H1 (cell line): ENCODE data around the gene SYNRG. TPM values are rescaled to one million over a fixed set of nuclear protein-coding genes. Genes with fewer than 3 reads are reported as not detected.

Experiments
- CTCF ChIA-PET: fragments of 300-600 bp; sonication (Branson Sonifier 250); formaldehyde crosslinking; loops from one replicate; lab custom pipeline; 2021; ENCODE audit not compliant: partially characterized antibody; lab: Charles Lee
- POLR2A ChIA-PET: fragments of 300-600 bp; sonication (Branson Sonifier 250); formaldehyde crosslinking; loops from one replicate; lab custom pipeline; 2021; ENCODE audit warnings: inconsistent platforms; ENCODE audit not compliant: partially characterized antibody; lab: Charles Lee
- DNase-seq, 2 experiments: peaks; one replicate each; pipeline versions ENCODE4 v3.0.0 to v3.0.0-alpha.2; 2010 to 2022; ENCODE audit warnings: low spot score in 2 of 2, low read depth in 1 of 2, mixed read lengths in 1 of 2
- FAIRE-seq: peaks from 2 replicates; lab custom pipeline; 2011; peaks lifted over from hg19 to GRCh38; lab: Jason Lieb, UNC
- H2AFZ ChIP-seq: 2 replicates; pipeline ENCODE4 v1.8.1; 2012; ENCODE audit warnings: low read length, inconsistent platforms
- H2AK5ac ChIP-seq: 2 replicates; pipeline ENCODE4 v1.6.1; 2013; ENCODE audit warnings: low read depth, low read length
- H2BK120ac ChIP-seq: replicated peaks from 2 replicates; pipeline ENCODE3; 2013; ENCODE audit warnings: low read depth, low read length, inconsistent platforms
- H2BK12ac ChIP-seq: 2 replicates; pipeline ENCODE4 v1.6.1; 2013; ENCODE audit warnings: low read depth, low read length
- H2BK15ac ChIP-seq: 2 replicates; pipeline ENCODE4 v1.6.1; 2013; ENCODE audit warnings: low read length
- H2BK20ac ChIP-seq: 2 replicates; pipeline ENCODE4 v1.6.1; 2013; ENCODE audit warnings: low read length
- H2BK5ac ChIP-seq: 2 replicates; pipeline ENCODE4 v1.6.1; 2013; ENCODE audit warnings: low read depth, low read length
- H3K14ac ChIP-seq: 2 replicates; pipeline ENCODE4 v1.6.1; 2013; ENCODE audit warnings: inconsistent platforms; ENCODE audit not compliant: insufficient read length
- H3K18ac ChIP-seq: 2 replicates; pipeline ENCODE4 v1.6.1; 2013; ENCODE audit warnings: low read length; ENCODE audit errors: extremely low read depth
- H3K23ac ChIP-seq: 2 replicates; pipeline ENCODE4 v1.6.1; 2013; ENCODE audit warnings: inconsistent platforms; ENCODE audit not compliant: insufficient read length
- H3K23me2 ChIP-seq: 2 replicates; pipeline ENCODE4 v1.6.1; 2013; ENCODE audit warnings: low read depth, low read length
- H3K27ac ChIP-seq: 2 replicates; pipeline ENCODE4 v1.6.1; 2011; ENCODE audit warnings: low read depth, low read length, inconsistent platforms
- H3K27me3 ChIP-seq, 4 experiments: replicated peaks in 1 of 4; 1 replicate in 1 of 4; 2 replicates in 3 of 4; pipeline versions ENCODE4 v1.6.1 to v1.8.1; 2011 to 2013; ENCODE audit warnings: low read length in 3 of 4, mild to moderate bottlenecking in 3 of 4, inconsistent platforms in 2 of 4, mixed read lengths in 2 of 4, moderate library complexity in 1 of 4; ENCODE audit not compliant: control insufficient read depth in 3 of 4, insufficient read depth in 3 of 4; ENCODE audit errors: extremely low read depth in 1 of 4
- H3K36me3 ChIP-seq, 4 experiments: 2 replicates each; pipeline versions ENCODE4 v1.6.1 to v1.8.1; 2011 to 2013; ENCODE audit warnings: mild to moderate bottlenecking in 4 of 4, low read length in 3 of 4, moderate library complexity in 2 of 4, control low read depth in 1 of 4, inconsistent platforms in 1 of 4; ENCODE audit not compliant: insufficient read depth in 4 of 4, control insufficient read depth in 2 of 4
- H3K4ac ChIP-seq: replicated peaks from 2 replicates; pipeline ENCODE3; 2013; ENCODE audit warnings: low read length, low read depth, mixed read lengths, inconsistent platforms; ENCODE audit not compliant: insufficient read length
- H3K4me1 ChIP-seq, 4 experiments: replicated peaks in 1 of 4; 1 replicate in 1 of 4; 2 replicates in 3 of 4; pipeline versions ENCODE4 v1.6.1 to v1.8.1; 2011 to 2013; ENCODE audit warnings: low read length in 3 of 4, inconsistent platforms in 2 of 4, mixed read lengths in 1 of 4; ENCODE audit not compliant: insufficient read depth in 4 of 4, control insufficient read depth in 3 of 4
- H3K4me2 ChIP-seq, 2 experiments: 2 replicates each; pipeline versions ENCODE4 v1.6.1 to v1.8.1; 2011 to 2013; ENCODE audit warnings: low read depth in 2 of 2, low read length in 2 of 2, control low read depth in 1 of 2, inconsistent platforms in 1 of 2, mild to moderate bottlenecking in 1 of 2; ENCODE audit not compliant: insufficient read depth in 1 of 2
- H3K4me3 ChIP-seq, 4 experiments: fragments of 200-600, 300-600 bp in 1 of 4; sonication (generic), shearing (Covaris generic), sonication (Bioruptor Twin) in 1 of 4; 2 replicates each; pipeline versions ENCODE4 v1.5.1 to v1.8.1; 2011 to 2016; ENCODE audit warnings: low read length in 4 of 4, low read depth in 3 of 4, control low read depth in 2 of 4, inconsistent platforms in 2 of 4, mild to moderate bottlenecking in 2 of 4, mixed read lengths in 1 of 4, moderate library complexity in 1 of 4; ENCODE audit not compliant: insufficient read depth in 2 of 4; ENCODE audit errors: extremely low read depth in 1 of 4
- H3K56ac ChIP-seq: replicated peaks from 2 replicates; pipeline ENCODE3; 2013; ENCODE audit warnings: low read depth, mild to moderate bottlenecking, mixed read lengths, low read length, inconsistent platforms; ENCODE audit not compliant: insufficient read length
- H3K79me1 ChIP-seq: 2 replicates; pipeline ENCODE4 v1.6.1; 2013; ENCODE audit warnings: low read depth, low read length, control low read depth
- H3K79me2 ChIP-seq, 2 experiments: 2 replicates each; pipeline versions ENCODE4 v1.6.1 to v1.8.1; 2012 to 2013; ENCODE audit warnings: low read length in 2 of 2, mild to moderate bottlenecking in 2 of 2, inconsistent platforms in 1 of 2; ENCODE audit not compliant: insufficient read depth in 2 of 2, control insufficient read depth in 1 of 2
- H3K9ac ChIP-seq, 4 experiments: replicated peaks in 1 of 4; 1 replicate in 1 of 4; 2 replicates in 3 of 4; pipeline versions ENCODE4 v1.6.1 to v1.8.1; 2011 to 2013; ENCODE audit warnings: low read depth in 3 of 4, low read length in 3 of 4, control low read depth in 2 of 4, mild to moderate bottlenecking in 2 of 4, moderate library complexity in 2 of 4, inconsistent platforms in 1 of 4; ENCODE audit errors: extremely low read depth in 1 of 4
- H3K9me3 ChIP-seq, 2 experiments: 2 replicates each; pipeline versions ENCODE4 v1.6.1 to v1.8.1; 2012 to 2013; ENCODE audit warnings: mild to moderate bottlenecking in 2 of 2, moderate library complexity in 2 of 2, control low read depth in 1 of 2, inconsistent platforms in 1 of 2, low read depth in 1 of 2, low read length in 1 of 2, mixed read lengths in 1 of 2; ENCODE audit not compliant: insufficient read depth in 2 of 2
- H4K20me1 ChIP-seq, 2 experiments: replicated peaks in 1 of 2; 2 replicates each; pipeline versions ENCODE3 to v1.8.1; 2011 to 2013; ENCODE audit warnings: inconsistent platforms in 2 of 2, low read length in 2 of 2, mild to moderate bottlenecking in 1 of 2; ENCODE audit not compliant: insufficient read depth in 2 of 2, control insufficient read depth in 1 of 2
- H4K5ac ChIP-seq: 2 replicates; pipeline ENCODE4 v1.6.1; 2013; ENCODE audit warnings: low read length, low read depth, mixed read lengths, inconsistent platforms; ENCODE audit not compliant: insufficient read length
- H4K8ac ChIP-seq: 2 replicates; pipeline ENCODE4 v1.8.0; 2013; ENCODE audit warnings: mild to moderate bottlenecking, moderate library complexity, low read length, inconsistent platforms; ENCODE audit not compliant: insufficient read depth; ENCODE audit errors: extremely low read depth
- H4K91ac ChIP-seq: replicated peaks from 2 replicates; pipeline ENCODE3; 2013; ENCODE audit warnings: low read length, mixed read lengths, inconsistent platforms; ENCODE audit not compliant: insufficient read length
- EP300 ChIP-seq, 2 experiments: IDR thresholded peaks; 1 replicate in 1 of 2; 2 replicates in 1 of 2; pipeline ENCODE4 v1.6.1; 2011 to 2012; ENCODE audit warnings: low read depth in 2 of 2, low read length in 2 of 2, mild to moderate bottlenecking in 2 of 2, borderline replicate concordance in 1 of 2, inconsistent platforms in 1 of 2, moderate library complexity in 1 of 2
- GTF2F1 ChIP-seq: IDR thresholded peaks from 2 replicates; pipeline ENCODE4 v1.6.1; 2012; ENCODE audit warnings: low read depth, low read length, improper control_type of control experiment, borderline replicate concordance
- HDAC6 ChIP-seq: IDR thresholded peaks from one replicate; pipeline ENCODE4 v1.7.1; 2012; ENCODE audit warnings: low read depth, mild to moderate bottlenecking, inconsistent platforms, low read length, moderate library complexity
- KDM1A ChIP-seq: fragments of 200-600, 300-600 bp; sonication (generic); IDR thresholded peaks from 2 replicates; pipeline ENCODE4 v1.7.1; 2016; ENCODE audit warnings: mild to moderate bottlenecking, low read length, borderline replicate concordance
- KDM5A ChIP-seq: fragments of 200-600 bp; IDR thresholded peaks from 2 replicates; pipeline ENCODE4 v1.7.1; 2012; ENCODE audit warnings: mild to moderate bottlenecking, low read length, inconsistent platforms, mixed read lengths
- POLR2A ChIP-seq, 2 experiments: IDR thresholded peaks; 1 replicate in 1 of 2; 2 replicates in 1 of 2; pipeline ENCODE4 v1.6.1; 2011; ENCODE audit warnings: low read depth in 2 of 2, low read length in 2 of 2, mild to moderate bottlenecking in 2 of 2; ENCODE audit errors: control extremely low read depth in 1 of 2
- SIN3A ChIP-seq, 2 experiments: IDR thresholded peaks in 1 of 2; conservative IDR thresholded peaks in 1 of 2; 2 replicates each; pipeline ENCODE4 v1.6.1; 2011 to 2012; ENCODE audit warnings: low read length in 2 of 2, improper control_type of control experiment in 1 of 2, low read depth in 1 of 2, mild to moderate bottlenecking in 1 of 2
- ZNF274 ChIP-seq: IDR thresholded peaks from 2 replicates; pipeline ENCODE4 v1.7.0; 2012; ENCODE audit warnings: low read length, borderline replicate concordance; ENCODE audit errors: extremely low read depth
- WGBS, 2 experiments: shearing (Covaris generic) in 1 of 2; methylation state at CpG; one replicate each; pipeline versions ENCODE4 v1.1.6 to v1.1.7; 2013 to 2015; ENCODE audit warnings: low lambda C conversion rate in 2 of 2, mixed read lengths in 2 of 2, inconsistent platforms in 1 of 2, low coverage in 1 of 2, missing lambda C conversion rate in 1 of 2; ENCODE audit not compliant: insufficient replicate concordance in 2 of 2, insufficient coverage in 1 of 2, insufficient read length in 1 of 2; ENCODE audit errors: extremely low coverage in 1 of 2, missing lambda C conversion rate in 1 of 2; 5-methylcytosine and 5-hydroxymethylcytosine counted together
- polyA plus RNA-seq, 7 experiments: library from polyadenylated mRNA; depleted of rRNA in 3 of 7; stranded (reverse) in 5 of 7; unstranded in 2 of 7; fragments of >200 nt in 5 of 7; fragments of 200-250 nt in 2 of 7; gene quantifications; 1 replicate in 5 of 7; 2 replicates in 1 of 7; 4 replicates in 1 of 7; pipeline versions ENCODE4 v1.2.1 to v1.2.3, GENCODE V29; 2011 to 2013; ENCODE audit warnings: missing spikeins in 2 of 7, mixed read lengths in 2 of 7
- total RNA-seq: library from RNA; stranded (reverse); fragmentation: NEBNext Ultra II Directional; extraction: Animal tissue kit (Norgen Biotek cat#: 25700); gene quantifications from 2 replicates; pipeline ENCODE4 v1.2.1, GENCODE V29; 2021
- TF ChIP-seq, protein P1 (sequence below): IDR thresholded peaks from 2 replicates; pipeline ENCODE4 v1.6.1; 2011; ENCODE audit warnings: low read depth, mild to moderate bottlenecking, low read length; ENCODE audit not compliant: insufficient read depth
- TF ChIP-seq, protein P2 (sequence below): IDR thresholded peaks from 2 replicates; pipeline ENCODE4 v1.6.1; 2012; ENCODE audit warnings: low read length, inconsistent platforms

Gene SYNRG
- total and polyA plus RNA-seq, 2 of the 8 experiments (the other 6 are each of a cell fraction or from before 2014, with no cell fraction given): 7.7 to 31.7 TPM

GRCh38 chr17:37485938-37486570 is 123.2 kb downstream of the SYNRG start:
- Histone ChIP-seq H2BK12ac (no peak overlapping the region), H3K9ac (no peak overlapping the region), H3K79me2 (peaks cover 0 to 3% of the 10 kb centered on the region in 2 experiments; a peak in 2 of 4 replicates), H4K8ac (no peak overlapping the region), H3K27ac (no peak overlapping the region), H2AK5ac (no peak overlapping the region), H4K20me1 (no peaks in the 10 kb centered on the region), H2BK20ac (no peak overlapping the region), H3K79me1 (no peaks in the 10 kb centered on the region), H2BK120ac (no peak overlapping the region), H3K56ac (no peak overlapping the region), H3K18ac (no peak overlapping the region), H2BK15ac (no peak overlapping the region), H3K4me1 (peaks cover 5 to 17% (median 12%) of the 10 kb centered on the region in 4 experiments), H3K14ac (no peak overlapping the region), H2BK5ac (no peak overlapping the region), H3K4ac (no peak overlapping the region), H3K4me2 (no peak overlapping the region), H4K91ac (no peak overlapping the region), H3K23ac (no peak overlapping the region), H2AFZ (no peak overlapping the region), H4K5ac (no peak overlapping the region), H3K23me2 (peaks cover 11% of the 10 kb centered on the region), H3K4me3 (no peak overlapping the region), H3K36me3 (no peaks in the 10 kb centered on the region), H3K9me3 (no peaks in the 10 kb centered on the region), H3K27me3 (peaks cover 0 to 3% (median 0%) of the 10 kb centered on the region in 4 experiments; a peak in 4 of 7 replicates)
- DNase-seq (no peak), FAIRE-seq (no peak)
- CTCF ChIA-PET: interaction anchor here (0.8 to 2.4 kb wide), 4 partner anchors 33 to 113 kb away, joined by 3 to 5 read pairs (median 4); no protein-coding TSS in a partner anchor
- POLR2A ChIA-PET: no interaction called here
- WGBS, 2 experiments: 88% methylated on average over 1 of the region's 1 CpG; no CpG with 5 or more reads in 1 of the 2 experiments
- no peak for TF ChIP-seq SIN3A (conservative IDR thresholded peaks at IDR 0.05 in 1 of 2, IDR thresholded peaks at IDR 0.05 in 1 of 2; ENCODE audit: low read depth in 1 of 2, low read length in 2 of 2)
- TF ChIP-seq POLR2A (IDR thresholded peaks at IDR 0.05; ENCODE audit: control extremely low read depth in 1 of 2, low read depth in 2 of 2, low read length in 2 of 2): no peak
- TF ChIP-seq EP300 (IDR thresholded peaks at IDR 0.05; ENCODE audit: borderline replicate concordance in 1 of 2, low read depth in 2 of 2, low read length in 2 of 2): no peak
- TF ChIP-seq GTF2F1: no peak
- TF ChIP-seq KDM5A: no peak
- no peak for TF ChIP-seq ZNF274
- TF ChIP-seq KDM1A: no peak
- TF ChIP-seq, protein P1, sequence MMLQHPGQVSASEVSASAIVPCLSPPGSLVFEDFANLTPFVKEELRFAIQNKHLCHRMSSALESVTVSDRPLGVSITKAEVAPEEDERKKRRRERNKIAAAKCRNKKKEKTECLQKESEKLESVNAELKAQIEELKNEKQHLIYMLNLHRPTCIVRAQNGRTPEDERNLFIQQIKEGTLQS: no peak
- TF ChIP-seq HDAC6: no peak
- TF ChIP-seq, protein P2, sequence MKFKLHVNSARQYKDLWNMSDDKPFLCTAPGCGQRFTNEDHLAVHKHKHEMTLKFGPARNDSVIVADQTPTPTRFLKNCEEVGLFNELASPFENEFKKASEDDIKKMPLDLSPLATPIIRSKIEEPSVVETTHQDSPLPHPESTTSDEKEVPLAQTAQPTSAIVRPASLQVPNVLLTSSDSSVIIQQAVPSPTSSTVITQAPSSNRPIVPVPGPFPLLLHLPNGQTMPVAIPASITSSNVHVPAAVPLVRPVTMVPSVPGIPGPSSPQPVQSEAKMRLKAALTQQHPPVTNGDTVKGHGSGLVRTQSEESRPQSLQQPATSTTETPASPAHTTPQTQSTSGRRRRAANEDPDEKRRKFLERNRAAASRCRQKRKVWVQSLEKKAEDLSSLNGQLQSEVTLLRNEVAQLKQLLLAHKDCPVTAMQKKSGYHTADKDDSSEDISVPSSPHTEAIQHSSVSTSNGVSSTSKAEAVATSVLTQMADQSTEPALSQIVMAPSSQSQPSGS: no peak
